Measurements from ENCODE around the gene NLGN2.

The NLGN2 gene

GRCh38 chr17:7413346-7413985 is 5.8 kb downstream of the NLGN2 start:
- Histone ChIP-seq H4K5ac (ENCODE audit: low read length) (no peak overlapping the region), H2BK120ac (ENCODE audit: low read depth, low read length) (no peak overlapping the region), H3K56ac (ENCODE audit: low read length) (no peak overlapping the region), H3K9ac (ENCODE audit: low read length) (no peak overlapping the region), H3K23ac (ENCODE audit: low read length) (peak overlapping the region; percentile 3), H2AK5ac (ENCODE audit: low read length) (no peak overlapping the region), H3K4me1 (ENCODE audit: control insufficient read depth, low read depth, low read length) (no peaks in the 10 kb centered on the region), H3K4me3 (ENCODE audit: low read length) (no peak overlapping the region), H2BK5ac (ENCODE audit: low read length) (no peak overlapping the region), H2BK15ac (replicated peaks; ENCODE audit: low read depth) (no peak overlapping the region), H3K4me2 (ENCODE audit: low read length) (no peak overlapping the region), H3K36me3 (ENCODE audit: control insufficient read depth, insufficient read depth, low read length) (no peaks in the 10 kb centered on the region), H3K27me3 (ENCODE audit: insufficient read depth, low read length, poor library complexity) (no peaks in the 10 kb centered on the region), H3K27ac (ENCODE audit: low read depth, low read length) (no peak overlapping the region), H3K4ac (ENCODE audit: low read depth, low read length) (no peak overlapping the region), H3K79me1 (ENCODE audit: low read length) (no peaks in the 10 kb centered on the region), H3K18ac (ENCODE audit: low read length) (no peak overlapping the region), H3K79me2 (ENCODE audit: control insufficient read depth, insufficient read depth, low read length) (no peaks in the 10 kb centered on the region), H4K8ac (ENCODE audit: low read depth, low read length) (no peak overlapping the region)
- no peak for DNase-seq
- no CpG with 5 or more reads among the region's 6 CpGs for WGBS (ENCODE audit: extremely low coverage, insufficient coverage, low lambda C conversion rate)

- H2BK120ac ChIP-seq (ENCODE audit: low read depth, low read length), result no peak overlapping the region
These were observed 7.2 kb downstream of the NLGN2 start for GRCh38 chr17:7414837-7415236.

DNA sequence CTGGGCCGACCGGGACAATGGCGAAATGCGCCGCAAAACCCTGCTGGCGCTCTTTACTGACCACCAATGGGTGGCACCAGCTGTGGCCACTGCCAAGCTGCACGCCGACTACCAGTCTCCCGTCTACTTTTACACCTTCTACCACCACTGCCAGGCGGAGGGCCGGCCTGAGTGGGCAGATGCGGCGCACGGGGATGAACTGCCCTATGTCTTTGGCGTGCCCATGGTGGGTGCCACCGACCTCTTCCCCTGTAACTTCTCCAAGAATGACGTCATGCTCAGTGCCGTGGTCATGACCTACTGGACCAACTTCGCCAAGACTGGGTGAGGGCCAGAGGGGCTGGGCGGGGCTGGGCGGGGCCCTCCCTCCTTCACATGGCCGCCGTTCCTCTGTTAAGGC is 8.1 kb downstream of the NLGN2 start:
- H3K9ac ChIP-seq (ENCODE audit: low read length), result no peak overlapping the region
- H3K79me1 ChIP-seq (ENCODE audit: low read length), result no peaks in the 10 kb centered on the region
- no peak for DNase-seq
- no peak overlapping the region for H4K5ac ChIP-seq (ENCODE audit: low read length)
- no peak overlapping the region for H3K23ac ChIP-seq (ENCODE audit: low read length)
- H3K27ac ChIP-seq (ENCODE audit: low read depth, low read length), result no peak overlapping the region
- WGBS (ENCODE audit: extremely low coverage, insufficient coverage, low lambda C conversion rate), result no CpG with 5 or more reads among the region's 23 CpGs
- H3K27me3 ChIP-seq (ENCODE audit: insufficient read depth, low read length, poor library complexity), result no peaks in the 10 kb centered on the region
- no peak overlapping the region for H2BK120ac ChIP-seq (ENCODE audit: low read depth, low read length)
- no peak overlapping the region for H2BK15ac ChIP-seq (replicated peaks; ENCODE audit: low read depth)
- H3K36me3 ChIP-seq (ENCODE audit: control insufficient read depth, insufficient read depth, low read length), result no peaks in the 10 kb centered on the region
- H3K79me2 ChIP-seq (ENCODE audit: control insufficient read depth, insufficient read depth, low read length), result no peaks in the 10 kb centered on the region
- no peak overlapping the region for H2AK5ac ChIP-seq (ENCODE audit: low read length)
- H2BK5ac ChIP-seq (ENCODE audit: low read length), result no peak overlapping the region
- no peak overlapping the region for H3K18ac ChIP-seq (ENCODE audit: low read length)
- H3K56ac ChIP-seq (ENCODE audit: low read length), result no peak overlapping the region
- no peak overlapping the region for H4K8ac ChIP-seq (ENCODE audit: low read depth, low read length)
- H3K4me1 ChIP-seq (ENCODE audit: control insufficient read depth, low read depth, low read length), result no peaks in the 10 kb centered on the region
- H3K4me3 ChIP-seq (ENCODE audit: low read length), result no peak overlapping the region
- H3K4me2 ChIP-seq (ENCODE audit: low read length), result no peak overlapping the region
- H3K4ac ChIP-seq (ENCODE audit: low read depth, low read length), result no peak overlapping the region

More at GRCh38 chr17:7414837-7415236, 7.2 kb downstream of the NLGN2 start:
- no peak overlapping the region for H2BK15ac ChIP-seq (replicated peaks; ENCODE audit: low read depth)
- no CpG with 5 or more reads among the region's 14 CpGs for WGBS (ENCODE audit: extremely low coverage, insufficient coverage, low lambda C conversion rate)
- H3K9ac ChIP-seq (ENCODE audit: low read length), result no peak overlapping the region
- H3K4ac ChIP-seq (ENCODE audit: low read depth, low read length), result no peak overlapping the region
- no peak overlapping the region for H3K56ac ChIP-seq (ENCODE audit: low read length)
- H3K27ac ChIP-seq (ENCODE audit: low read depth, low read length), result no peak overlapping the region
- DNase-seq, result no peak
- no peaks in the 10 kb centered on the region for H3K36me3 ChIP-seq (ENCODE audit: control insufficient read depth, insufficient read depth, low read length)
- no peak overlapping the region for H4K8ac ChIP-seq (ENCODE audit: low read depth, low read length)
- H2AK5ac ChIP-seq (ENCODE audit: low read length), result no peak overlapping the region
- H3K79me1 ChIP-seq (ENCODE audit: low read length), result no peaks in the 10 kb centered on the region
- no peaks in the 10 kb centered on the region for H3K27me3 ChIP-seq (ENCODE audit: insufficient read depth, low read length, poor library complexity)
- H3K4me1 ChIP-seq (ENCODE audit: control insufficient read depth, low read depth, low read length), result no peaks in the 10 kb centered on the region
- H3K18ac ChIP-seq (ENCODE audit: low read length), result no peak overlapping the region
- no peak overlapping the region for H3K4me2 ChIP-seq (ENCODE audit: low read length)
- no peak overlapping the region for H4K5ac ChIP-seq (ENCODE audit: low read length)
- no peak overlapping the region for H2BK5ac ChIP-seq (ENCODE audit: low read length)
- no peak overlapping the region for H3K4me3 ChIP-seq (ENCODE audit: low read length)
- no peak overlapping the region for H3K23ac ChIP-seq (ENCODE audit: low read length)
- no peaks in the 10 kb centered on the region for H3K79me2 ChIP-seq (ENCODE audit: control insufficient read depth, insufficient read depth, low read length)

DNA sequence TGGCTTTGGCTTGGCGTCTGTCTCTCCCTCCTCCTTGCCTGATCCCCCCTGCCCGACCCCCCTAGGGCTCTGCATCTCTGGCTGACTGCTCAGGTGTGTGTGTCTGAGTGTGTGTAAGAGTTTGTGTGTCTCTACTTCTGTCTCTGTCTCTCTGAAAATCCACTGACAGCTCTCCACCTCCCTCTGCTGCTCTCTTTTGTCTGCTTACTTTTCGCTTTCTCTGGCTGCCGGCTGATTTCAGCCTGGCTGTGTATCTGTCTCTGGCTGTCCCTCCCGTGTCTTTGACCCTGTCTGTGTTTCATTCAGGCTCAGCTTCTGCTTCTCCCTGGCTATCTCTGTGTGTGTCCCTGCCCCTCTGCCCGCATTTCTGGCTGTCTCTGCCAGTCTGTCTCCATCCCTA is 8.7 kb downstream of the NLGN2 start:
- H2BK15ac ChIP-seq (replicated peaks; ENCODE audit: low read depth), result no peak overlapping the region
- no peak overlapping the region for H3K9ac ChIP-seq (ENCODE audit: low read length)
- no peaks in the 10 kb centered on the region for H3K36me3 ChIP-seq (ENCODE audit: control insufficient read depth, insufficient read depth, low read length)
- no peak overlapping the region for H3K56ac ChIP-seq (ENCODE audit: low read length)
- H3K18ac ChIP-seq (ENCODE audit: low read length), result no peak overlapping the region
- no peaks in the 10 kb centered on the region for H3K79me2 ChIP-seq (ENCODE audit: control insufficient read depth, insufficient read depth, low read length)
- no peak for DNase-seq
- H2BK120ac ChIP-seq (ENCODE audit: low read depth, low read length), result no peak overlapping the region
- H3K27me3 ChIP-seq (ENCODE audit: insufficient read depth, low read length, poor library complexity), result no peaks in the 10 kb centered on the region
- no peak overlapping the region for H3K4ac ChIP-seq (ENCODE audit: low read depth, low read length)
- H3K4me2 ChIP-seq (ENCODE audit: low read length), result no peak overlapping the region
- H3K79me1 ChIP-seq (ENCODE audit: low read length), result no peaks in the 10 kb centered on the region
- no peak overlapping the region for H2AK5ac ChIP-seq (ENCODE audit: low read length)
- H3K27ac ChIP-seq (ENCODE audit: low read depth, low read length), result no peak overlapping the region
- no peaks in the 10 kb centered on the region for H3K4me1 ChIP-seq (ENCODE audit: control insufficient read depth, low read depth, low read length)
- H3K4me3 ChIP-seq (ENCODE audit: low read length), result no peak overlapping the region
- H4K8ac ChIP-seq (ENCODE audit: low read depth, low read length), result no peak overlapping the region
- H4K5ac ChIP-seq (ENCODE audit: low read length), result no peak overlapping the region
- no peak overlapping the region for H2BK5ac ChIP-seq (ENCODE audit: low read length)
- WGBS (ENCODE audit: extremely low coverage, insufficient coverage, low lambda C conversion rate), result no CpG with 5 or more reads among the region's 6 CpGs
- no peak overlapping the region for H3K23ac ChIP-seq (ENCODE audit: low read length)

DNA sequence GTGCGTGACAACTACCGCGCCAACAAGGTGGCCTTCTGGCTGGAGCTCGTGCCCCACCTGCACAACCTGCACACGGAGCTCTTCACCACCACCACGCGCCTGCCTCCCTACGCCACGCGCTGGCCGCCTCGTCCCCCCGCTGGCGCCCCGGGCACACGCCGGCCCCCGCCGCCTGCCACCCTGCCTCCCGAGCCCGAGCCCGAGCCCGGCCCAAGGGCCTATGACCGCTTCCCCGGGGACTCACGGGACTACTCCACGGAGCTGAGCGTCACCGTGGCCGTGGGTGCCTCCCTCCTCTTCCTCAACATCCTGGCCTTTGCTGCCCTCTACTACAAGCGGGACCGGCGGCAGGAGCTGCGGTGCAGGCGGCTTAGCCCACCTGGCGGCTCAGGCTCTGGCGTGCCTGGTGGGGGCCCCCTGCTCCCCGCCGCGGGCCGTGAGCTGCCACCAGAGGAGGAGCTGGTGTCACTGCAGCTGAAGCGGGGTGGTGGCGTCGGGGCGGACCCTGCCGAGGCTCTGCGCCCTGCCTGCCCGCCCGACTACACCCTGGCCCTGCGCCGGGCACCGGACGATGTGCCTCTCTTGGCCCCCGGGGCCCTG is 9.5 kb downstream of the NLGN2 start:
- WGBS (ENCODE audit: extremely low coverage, insufficient coverage, low lambda C conversion rate), result no CpG with 5 or more reads among the region's 54 CpGs

More for the DNA sequence above, 9.5 kb downstream of the NLGN2 start:
- Histone ChIP-seq H4K5ac (ENCODE audit: low read length) (no peak overlapping the region), H3K56ac (ENCODE audit: low read length) (no peak overlapping the region), H4K8ac (ENCODE audit: low read depth, low read length) (no peak overlapping the region), H3K4me1 (ENCODE audit: control insufficient read depth, low read depth, low read length) (no peaks in the 10 kb centered on the region), H3K23ac (ENCODE audit: low read length) (no peak overlapping the region), H2AK5ac (ENCODE audit: low read length) (no peak overlapping the region), H3K9ac (ENCODE audit: low read length) (no peak overlapping the region), H2BK5ac (ENCODE audit: low read length) (no peak overlapping the region), H3K79me1 (ENCODE audit: low read length) (no peaks in the 10 kb centered on the region), H3K4me3 (ENCODE audit: low read length) (no peak overlapping the region), H2BK15ac (replicated peaks; ENCODE audit: low read depth) (no peak overlapping the region), H3K79me2 (ENCODE audit: control insufficient read depth, insufficient read depth, low read length) (no peaks in the 10 kb centered on the region), H3K4me2 (ENCODE audit: low read length) (no peak overlapping the region), H3K27ac (ENCODE audit: low read depth, low read length) (no peak overlapping the region), H3K4ac (ENCODE audit: low read depth, low read length) (no peak overlapping the region), H2BK120ac (ENCODE audit: low read depth, low read length) (no peak overlapping the region), H3K36me3 (ENCODE audit: control insufficient read depth, insufficient read depth, low read length) (no peaks in the 10 kb centered on the region), H3K18ac (ENCODE audit: low read length) (no peak overlapping the region), H3K27me3 (ENCODE audit: insufficient read depth, low read length, poor library complexity) (no peaks in the 10 kb centered on the region)
- no peak for DNase-seq
